Measurements from ENCODE around the gene TRMT2A.

DNA sequence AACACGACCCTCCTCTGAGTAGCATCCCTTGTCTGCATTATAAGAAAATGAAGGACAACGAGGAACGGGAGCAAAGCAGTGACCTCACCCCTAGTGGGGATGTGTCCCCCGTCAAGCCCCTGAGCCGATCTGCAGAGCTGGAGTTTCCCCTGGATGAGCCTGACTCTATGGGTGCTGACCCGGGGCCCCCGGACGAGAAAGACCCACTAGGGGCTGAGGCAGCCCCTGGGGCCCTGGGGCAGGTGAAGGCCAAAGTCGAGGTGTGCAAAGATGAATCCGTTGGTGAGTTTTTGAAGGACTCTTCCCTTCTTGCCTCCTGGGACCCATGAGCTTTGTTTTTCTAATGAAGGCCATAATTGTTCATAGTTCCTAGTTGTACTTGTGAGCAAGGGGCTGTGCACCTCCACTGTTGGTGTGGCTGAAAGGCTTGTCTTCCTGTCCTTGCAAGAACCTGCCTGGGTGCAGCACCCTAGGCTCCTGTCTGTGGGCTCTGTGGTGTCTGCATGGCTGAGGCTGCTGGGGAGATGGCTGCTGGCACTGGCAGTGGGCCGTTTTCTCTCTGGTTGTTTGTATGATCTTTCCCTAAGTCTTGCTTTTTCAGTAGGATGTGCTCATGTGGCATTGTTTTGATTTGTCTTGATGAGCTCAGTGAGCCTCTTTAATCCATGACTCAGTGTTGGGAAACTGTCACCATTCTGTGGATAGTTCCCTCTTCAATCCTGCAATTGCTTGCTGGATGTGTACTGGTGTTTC lies 26.9 kb downstream of the TRMT2A start:
- TF ChIP-seq, protein P1, sequence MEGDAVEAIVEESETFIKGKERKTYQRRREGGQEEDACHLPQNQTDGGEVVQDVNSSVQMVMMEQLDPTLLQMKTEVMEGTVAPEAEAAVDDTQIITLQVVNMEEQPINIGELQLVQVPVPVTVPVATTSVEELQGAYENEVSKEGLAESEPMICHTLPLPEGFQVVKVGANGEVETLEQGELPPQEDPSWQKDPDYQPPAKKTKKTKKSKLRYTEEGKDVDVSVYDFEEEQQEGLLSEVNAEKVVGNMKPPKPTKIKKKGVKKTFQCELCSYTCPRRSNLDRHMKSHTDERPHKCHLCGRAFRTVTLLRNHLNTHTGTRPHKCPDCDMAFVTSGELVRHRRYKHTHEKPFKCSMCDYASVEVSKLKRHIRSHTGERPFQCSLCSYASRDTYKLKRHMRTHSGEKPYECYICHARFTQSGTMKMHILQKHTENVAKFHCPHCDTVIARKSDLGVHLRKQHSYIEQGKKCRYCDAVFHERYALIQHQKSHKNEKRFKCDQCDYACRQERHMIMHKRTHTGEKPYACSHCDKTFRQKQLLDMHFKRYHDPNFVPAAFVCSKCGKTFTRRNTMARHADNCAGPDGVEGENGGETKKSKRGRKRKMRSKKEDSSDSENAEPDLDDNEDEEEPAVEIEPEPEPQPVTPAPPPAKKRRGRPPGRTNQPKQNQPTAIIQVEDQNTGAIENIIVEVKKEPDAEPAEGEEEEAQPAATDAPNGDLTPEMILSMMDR (IDR thresholded peaks at IDR 0.05; ENCODE audit: borderline replicate concordance, extremely low read depth, low read length, poor library complexity, severe bottlenecking), result no peak
- TF ChIP-seq EZH2 (IDR thresholded peaks at IDR 0.05; ENCODE audit: borderline replicate concordance, low read depth, low read length, severe bottlenecking), result no peak
